ENCODE data around the gene UGT1A7.

Gene UGT1A7

DNA sequence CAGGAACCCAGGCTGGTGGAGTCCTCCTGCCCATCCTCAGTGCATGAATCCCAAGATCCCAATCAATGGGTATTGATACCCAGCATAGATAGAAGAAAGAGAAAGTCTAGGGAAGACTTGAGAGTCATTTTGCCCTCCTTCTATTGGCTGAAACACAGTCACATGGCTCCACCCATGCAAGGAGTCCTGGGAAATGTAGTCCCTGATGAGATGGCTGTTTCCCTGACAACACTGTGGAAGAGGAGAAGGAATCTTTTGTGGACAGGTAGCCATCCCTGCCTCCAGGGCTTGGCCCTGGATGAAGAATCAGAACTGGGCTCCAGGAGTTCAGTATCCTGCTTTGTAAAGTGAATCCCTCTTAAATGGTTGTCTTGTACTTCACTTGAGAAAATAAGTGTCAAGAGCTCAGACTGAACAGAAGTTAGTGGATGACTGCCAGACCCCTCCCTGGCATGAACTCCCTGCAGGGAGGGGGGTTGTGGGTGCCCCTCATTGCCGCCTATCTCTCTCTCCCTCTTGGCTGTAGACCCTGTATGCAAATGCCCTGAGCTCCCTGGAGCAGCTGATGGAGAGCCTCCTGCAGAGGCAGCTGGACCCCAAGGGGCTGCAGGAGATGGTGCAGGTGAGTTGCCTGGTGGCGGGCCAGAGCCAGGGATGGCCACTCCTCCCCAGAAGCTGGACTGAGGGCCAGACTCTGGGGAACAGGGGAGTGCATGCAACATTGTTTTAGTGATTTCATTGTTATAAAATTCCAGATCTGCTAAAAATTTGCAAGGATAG is 132.5 kb downstream of the UGT1A7 start:
- Histone ChIP-seq H3K9me2 (replicated peaks; ENCODE audit: control insufficient read depth, low read length) (no peaks in the 10 kb centered on the region), H3K4me1 (ENCODE audit: control insufficient read depth, low read length) (no peaks in the 10 kb centered on the region), H3K27me3 (ENCODE audit: control insufficient read depth, low read length) (peaks cover 2% of the 10 kb centered on the region; the same call in 1 of the 2 replicates), H3K36me3 (ENCODE audit: control insufficient read depth, low read length) (no peaks in the 10 kb centered on the region), H3K4me3 (ENCODE audit: low read length) (no peak overlapping the region), H4K20me1 (ENCODE audit: control insufficient read depth, insufficient read depth, low read depth, low read length) (no peaks in the 10 kb centered on the region), H3F3A (ENCODE audit: control insufficient read depth, insufficient read depth) (no peaks in the 10 kb centered on the region), H3K79me2 (ENCODE audit: control insufficient read depth, low read length) (no peaks in the 10 kb centered on the region), H3K4me2 (ENCODE audit: low read length) (no peak overlapping the region), H3K9me3 (ENCODE audit: control insufficient read depth, insufficient read depth, low read length) (peaks cover 5% of the 10 kb centered on the region; the same call in 1 of the 2 replicates), H3K27ac (ENCODE audit: low read depth, low read length) (no peak overlapping the region)
- TF ChIP-seq EZH2phosphoT487 (IDR thresholded peaks at IDR 0.05; ENCODE audit: borderline replicate concordance, low read length) = no peak
- TF ChIP-seq CTCF (IDR thresholded peaks at IDR 0.05; ENCODE audit: low read depth, low read length, poor library complexity, severe bottlenecking) = no peak

- H3K36me3 ChIP-seq (ENCODE audit: control insufficient read depth, low read length) = no peaks in the 10 kb centered on the region
- H3K9me2 ChIP-seq (replicated peaks; ENCODE audit: control insufficient read depth, low read length) = no peaks in the 10 kb centered on the region
- H3K4me3 ChIP-seq (ENCODE audit: low read length) = no peak overlapping the region
- no peaks in the 10 kb centered on the region for H3K79me2 ChIP-seq (ENCODE audit: control insufficient read depth, low read length)
- TF ChIP-seq CTCF (IDR thresholded peaks at IDR 0.05; ENCODE audit: low read depth, low read length, poor library complexity, severe bottlenecking) (no peak), EZH2phosphoT487 (IDR thresholded peaks at IDR 0.05; ENCODE audit: borderline replicate concordance, low read length) (no peak)
- H4K20me1 ChIP-seq (ENCODE audit: control insufficient read depth, insufficient read depth, low read depth, low read length) = no peaks in the 10 kb centered on the region
- H3K4me1 ChIP-seq (ENCODE audit: control insufficient read depth, low read length) = no peaks in the 10 kb centered on the region
- H3K9me3 ChIP-seq (ENCODE audit: control insufficient read depth, insufficient read depth, low read length) = peaks cover 5% of the 10 kb centered on the region; the same call in 1 of the 2 replicates
- no peak overlapping the region for H3K27ac ChIP-seq (ENCODE audit: low read depth, low read length)
- no peak overlapping the region for H3K4me2 ChIP-seq (ENCODE audit: low read length)
- no peaks in the 10 kb centered on the region for H3K27me3 ChIP-seq (ENCODE audit: control insufficient read depth, low read length)
- H3F3A ChIP-seq (ENCODE audit: control insufficient read depth, insufficient read depth) = no peaks in the 10 kb centered on the region
These were observed 134.2 kb downstream of the UGT1A7 start for GRCh38 chr2:233815861-233816260.

GRCh38 chr2:233816334-233816733 is 134.6 kb downstream of the UGT1A7 start:
- TF ChIP-seq EZH2phosphoT487 (IDR thresholded peaks at IDR 0.05; ENCODE audit: borderline replicate concordance, low read length) (no peak), CTCF (IDR thresholded peaks at IDR 0.05; ENCODE audit: low read depth, low read length, poor library complexity, severe bottlenecking) (no peak)
- Histone ChIP-seq H3K4me2 (ENCODE audit: low read length) (no peak overlapping the region), H3K4me1 (ENCODE audit: control insufficient read depth, low read length) (no peaks in the 10 kb centered on the region), H3K36me3 (ENCODE audit: control insufficient read depth, low read length) (no peaks in the 10 kb centered on the region), H3K27me3 (ENCODE audit: control insufficient read depth, low read length) (no peaks in the 10 kb centered on the region), H3K4me3 (ENCODE audit: low read length) (no peak overlapping the region), H3K9me3 (ENCODE audit: control insufficient read depth, insufficient read depth, low read length) (peaks cover 5% of the 10 kb centered on the region; the same call in 1 of the 2 replicates), H3F3A (ENCODE audit: control insufficient read depth, insufficient read depth) (no peaks in the 10 kb centered on the region), H3K27ac (ENCODE audit: low read depth, low read length) (no peak overlapping the region), H4K20me1 (ENCODE audit: control insufficient read depth, insufficient read depth, low read depth, low read length) (no peaks in the 10 kb centered on the region), H3K79me2 (ENCODE audit: control insufficient read depth, low read length) (no peaks in the 10 kb centered on the region), H3K9me2 (replicated peaks; ENCODE audit: control insufficient read depth, low read length) (no peaks in the 10 kb centered on the region)

Data from DOHH2 (cell line).